Trophoblast cell (in vitro differentiated cells and primary cell): Measurements from ENCODE around the gene GNPDA1.

Source experiments
- DNase-seq, 2 donors: peaks; one replicate each; pipeline ENCODE4 v3.0.0-alpha.2; 2016
- H2AFZ ChIP-seq: 2 replicates; pipeline ENCODE4 v1.6.1; 2013; ENCODE audit warnings: low read length, moderate library complexity, mild to moderate bottlenecking; ENCODE audit not compliant: insufficient read depth, poor library complexity
- H2AK5ac ChIP-seq: 2 replicates; pipeline ENCODE4 v1.6.1; 2013; ENCODE audit warnings: mild to moderate bottlenecking, low read length
- H2BK120ac ChIP-seq: 2 replicates; pipeline ENCODE4 v1.6.1; 2013; ENCODE audit warnings: low read length, mild to moderate bottlenecking, moderate library complexity; ENCODE audit not compliant: insufficient read depth, poor library complexity
- H2BK12ac ChIP-seq: 2 replicates; pipeline ENCODE4 v1.6.1; 2013; ENCODE audit warnings: mild to moderate bottlenecking, low read length, moderate library complexity
- H2BK5ac ChIP-seq: 2 replicates; pipeline ENCODE4 v1.6.1; 2013; ENCODE audit warnings: low read length, low read depth, moderate library complexity, mild to moderate bottlenecking; ENCODE audit not compliant: poor library complexity
- H3K14ac ChIP-seq: 2 replicates; pipeline ENCODE4 v1.6.1; 2013; ENCODE audit warnings: mild to moderate bottlenecking, low read length
- H3K18ac ChIP-seq: 2 replicates; pipeline ENCODE4 v1.6.1; 2013; ENCODE audit warnings: mild to moderate bottlenecking, low read length
- H3K23ac ChIP-seq: 2 replicates; pipeline ENCODE4 v1.6.1; 2013; ENCODE audit warnings: low read length
- H3K27ac ChIP-seq: 2 replicates; pipeline ENCODE4 v1.5.1; 2013; ENCODE audit warnings: low read depth, mild to moderate bottlenecking, inconsistent platforms, low read length, moderate library complexity
- H3K27me3 ChIP-seq: 2 replicates; pipeline ENCODE4 v1.6.1; 2013; ENCODE audit warnings: inconsistent platforms, mild to moderate bottlenecking, low read length, moderate library complexity; ENCODE audit not compliant: insufficient read depth
- H3K36me3 ChIP-seq, 2 experiments: 1 replicate in 1 of 2; 2 replicates in 1 of 2; pipeline ENCODE4 v1.6.1; 2013; ENCODE audit warnings: low read length in 2 of 2, mild to moderate bottlenecking in 2 of 2, moderate library complexity in 1 of 2; ENCODE audit not compliant: insufficient read depth in 2 of 2, control insufficient read depth in 1 of 2
- H3K4ac ChIP-seq: 2 replicates; pipeline ENCODE4 v1.6.1; 2013; ENCODE audit warnings: low read depth, mild to moderate bottlenecking, low read length, moderate library complexity
- H3K4me1 ChIP-seq, 2 experiments: 1 replicate in 1 of 2; 2 replicates in 1 of 2; pipeline ENCODE4 v1.6.1; 2013; ENCODE audit warnings: low read length in 2 of 2, mild to moderate bottlenecking in 2 of 2, moderate library complexity in 1 of 2; ENCODE audit not compliant: insufficient read depth in 2 of 2, control insufficient read depth in 1 of 2
- H3K4me2 ChIP-seq: 2 replicates; pipeline ENCODE4 v1.6.1; 2013; ENCODE audit warnings: inconsistent platforms, mild to moderate bottlenecking, low read length, moderate library complexity
- H3K4me3 ChIP-seq: 2 replicates; pipeline ENCODE4 v1.5.1; 2013; ENCODE audit warnings: mild to moderate bottlenecking, low read depth, low read length, inconsistent platforms
- H3K79me1 ChIP-seq: one replicate; pipeline ENCODE4 v1.6.1; 2013; ENCODE audit warnings: low read length
- H3K79me2 ChIP-seq: 2 replicates; pipeline ENCODE4 v1.6.1; 2013; ENCODE audit warnings: low read length, mild to moderate bottlenecking; ENCODE audit not compliant: control insufficient read depth, insufficient read depth, poor library complexity
- H3K9ac ChIP-seq: 2 replicates; pipeline ENCODE4 v1.6.1; 2013; ENCODE audit warnings: mild to moderate bottlenecking, low read length
- H3K9me3 ChIP-seq: 2 replicates; pipeline ENCODE4 v1.6.1; 2013; ENCODE audit warnings: low read depth, mild to moderate bottlenecking, control low read depth, inconsistent platforms, low read length; ENCODE audit not compliant: insufficient read depth
- H4K12ac ChIP-seq: 2 replicates; pipeline ENCODE4 v1.6.1; 2013; ENCODE audit warnings: low read depth, mild to moderate bottlenecking, low read length, moderate library complexity
- H4K8ac ChIP-seq: 2 replicates; pipeline ENCODE4 v1.6.1; 2013; ENCODE audit warnings: low read depth, mild to moderate bottlenecking, low read length, moderate library complexity
- H4K91ac ChIP-seq: one replicate; pipeline ENCODE4 v1.6.1; 2013; ENCODE audit warnings: low read depth, mild to moderate bottlenecking, low read length, moderate library complexity
- WGBS: extraction: QIAGEN DNeasy Blood & Tissue Kit; methylation state at CpG from one replicate; pipeline ENCODE4 v1.1.7; 2013; ENCODE audit warnings: missing lambda C conversion rate; ENCODE audit not compliant: insufficient read length, insufficient coverage; ENCODE audit errors: extremely low coverage; 5-methylcytosine and 5-hydroxymethylcytosine counted together

GNPDA1 gene

GRCh38 chr5:141951332-141951781, 61.5 kb downstream of the GNPDA1 start:
- Histone ChIP-seq H3K4me1 (no peaks in the 10 kb centered on the region), H3K27ac (no peak overlapping the region), H2BK5ac (no peak overlapping the region), H3K9ac (no peak overlapping the region), H3K79me2 (no peaks in the 10 kb centered on the region), H3K4me3 (no peak overlapping the region), H3K36me3 (no peaks in the 10 kb centered on the region), H3K79me1 (no peaks in the 10 kb centered on the region), H4K12ac (no peak overlapping the region), H2AK5ac (no peak overlapping the region), H2AFZ (no peak overlapping the region), H3K18ac (no peak overlapping the region), H3K4me2 (no peak overlapping the region), H3K27me3 (no peaks in the 10 kb centered on the region), H2BK12ac (no peak overlapping the region), H4K8ac (no peak overlapping the region), H3K14ac (no peak overlapping the region), H2BK120ac (no peak overlapping the region), H3K23ac (no peak overlapping the region), H3K4ac (no peak overlapping the region), H4K91ac (no peak overlapping the region), H3K9me3 (peaks cover 2% of the 10 kb centered on the region)
- no peak for DNase-seq
- WGBS, result no CpG with 5 or more reads among the region's 9 CpGs
